HG02943 (cell line): Measurements from ENCODE around the gene AP3S2.
"Not testable (repeated sequence)": the region's sequence is repeated elsewhere in the genome, so short reads cannot be mapped to it uniquely, and the experiment has no call there.

Source experiments
- ATAC-seq: cut with Tn5 transposase; IDR thresholded peaks from one replicate; pipeline ENCODE4 v1.9.1; 2021; ENCODE audit warnings: mild to moderate bottlenecking, low read depth, moderate library complexity; ENCODE audit not compliant: unreplicated experiment

Gene AP3S2

DNA sequence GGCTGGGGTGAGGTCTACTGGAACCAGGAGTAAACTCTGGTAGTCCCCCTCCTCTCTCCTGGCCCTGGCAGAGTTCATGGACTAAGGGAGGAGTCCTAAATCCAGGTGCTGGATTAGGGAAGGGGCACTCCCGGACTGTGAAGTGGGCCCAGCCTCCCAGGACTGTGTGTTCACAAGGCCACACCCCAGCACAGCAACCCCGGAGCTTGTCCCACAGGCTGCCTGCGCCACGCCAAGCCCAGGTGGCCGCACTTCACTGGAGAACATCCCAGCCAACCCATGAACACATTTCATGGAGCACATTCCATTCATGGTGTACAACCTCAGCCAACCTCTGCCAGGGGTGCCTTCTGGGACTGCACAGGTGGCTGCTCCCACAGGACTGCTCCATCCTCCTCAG is 10.7 kb upstream of the AP3S2 start:
- ATAC-seq: no peak

GRCh38 chr15:89903858-89904130 is 10.0 kb upstream of the AP3S2 start:
- ATAC-seq: no peak

DNA sequence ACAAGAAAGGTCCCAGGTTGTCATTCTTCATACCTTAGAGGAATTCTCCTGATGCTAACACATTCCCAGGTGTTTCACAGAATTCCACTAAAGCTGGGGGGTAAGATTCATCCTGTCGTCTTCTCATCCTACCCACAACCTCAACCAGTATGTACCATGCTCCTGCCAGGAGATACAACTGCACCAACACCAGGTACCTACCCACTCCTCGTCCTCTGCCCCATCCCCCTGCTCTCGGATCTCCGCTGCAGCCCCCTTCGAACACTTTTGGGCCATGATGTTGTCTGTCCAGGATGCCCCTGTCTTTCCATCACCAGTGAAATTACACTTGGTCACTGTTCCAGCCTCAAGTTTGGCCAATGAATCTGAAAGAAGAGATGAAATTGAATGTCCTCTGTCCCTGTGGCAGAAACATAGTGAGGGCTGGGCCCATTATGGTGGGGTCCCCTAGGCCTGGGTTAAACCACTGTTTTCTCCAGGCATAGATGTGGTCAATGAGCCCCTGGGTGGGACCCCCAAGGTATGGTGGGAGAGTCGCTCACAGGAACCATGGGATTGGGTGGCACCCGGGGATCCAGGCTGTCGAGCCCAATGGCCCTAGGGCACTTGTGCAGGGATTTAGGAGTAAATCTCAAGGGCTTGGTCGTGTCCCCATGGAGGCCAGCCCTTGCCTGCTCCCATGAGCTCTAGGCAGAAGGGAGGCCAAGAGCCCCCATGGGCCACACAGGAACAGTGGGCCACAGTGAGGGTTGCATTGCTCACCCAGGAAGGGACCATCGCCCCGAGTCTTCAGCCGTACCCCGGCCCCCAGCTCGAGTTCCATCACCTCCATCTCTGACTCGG is 9.4 kb upstream of the AP3S2 start:
- ATAC-seq: no peak

DNA sequence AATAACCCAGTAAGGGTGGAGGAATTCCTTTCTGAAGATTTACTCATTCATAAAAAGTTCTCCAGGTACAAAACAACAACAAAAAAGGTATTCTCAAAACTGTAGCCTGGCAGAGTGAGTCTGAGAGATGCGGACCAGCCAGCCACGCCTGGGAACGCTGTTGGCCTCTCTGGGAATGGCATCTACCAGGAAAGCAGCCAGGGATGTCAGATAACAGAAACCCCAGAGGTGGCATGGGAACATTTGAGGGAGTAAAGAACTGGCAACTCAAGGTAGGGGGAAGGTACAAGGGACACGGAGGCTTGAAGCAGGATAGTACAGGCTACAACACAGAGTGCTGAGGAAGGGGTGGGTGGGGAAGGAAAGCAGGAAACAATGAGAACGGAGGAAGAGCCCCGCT is 7.1 kb upstream of the AP3S2 start:
- ATAC-seq: no peak

DNA sequence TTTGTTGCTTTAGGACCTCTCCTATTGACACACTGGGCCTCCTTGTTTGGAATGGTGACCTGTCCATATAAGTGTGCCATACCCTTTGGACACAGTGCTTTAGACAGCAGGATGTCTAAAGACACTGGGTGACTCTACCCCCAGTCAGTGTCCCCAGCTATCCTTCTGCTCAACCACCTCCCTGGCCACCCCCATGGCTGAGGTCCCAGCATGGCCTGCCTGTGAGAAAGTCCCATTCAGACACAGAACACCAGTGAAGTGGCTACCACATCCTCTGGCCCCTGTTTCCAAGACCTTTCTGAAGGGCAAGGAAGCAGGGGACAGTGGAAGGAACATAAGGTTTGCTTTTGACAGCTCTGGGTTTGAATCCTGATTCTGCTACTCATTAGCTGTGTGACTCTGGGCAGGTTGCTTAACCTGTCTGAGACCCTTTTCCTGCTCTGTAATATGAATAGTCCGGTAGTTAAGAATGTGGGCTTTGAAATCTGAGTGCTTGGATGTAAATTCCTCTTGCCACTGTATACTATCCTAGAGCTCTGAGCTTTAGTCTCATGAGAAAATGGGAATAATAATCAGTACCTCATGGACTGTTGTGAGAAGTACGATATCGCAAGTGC is 6.3 kb upstream of the AP3S2 start:
- no peak for ATAC-seq

- ATAC-seq: no peak
Measured at GRCh38 chr15:89899295-89899945, 5.6 kb upstream of the AP3S2 start.

- ATAC-seq: no peak
Measured at GRCh38 chr15:89898614-89899294, 5.0 kb upstream of the AP3S2 start.

DNA sequence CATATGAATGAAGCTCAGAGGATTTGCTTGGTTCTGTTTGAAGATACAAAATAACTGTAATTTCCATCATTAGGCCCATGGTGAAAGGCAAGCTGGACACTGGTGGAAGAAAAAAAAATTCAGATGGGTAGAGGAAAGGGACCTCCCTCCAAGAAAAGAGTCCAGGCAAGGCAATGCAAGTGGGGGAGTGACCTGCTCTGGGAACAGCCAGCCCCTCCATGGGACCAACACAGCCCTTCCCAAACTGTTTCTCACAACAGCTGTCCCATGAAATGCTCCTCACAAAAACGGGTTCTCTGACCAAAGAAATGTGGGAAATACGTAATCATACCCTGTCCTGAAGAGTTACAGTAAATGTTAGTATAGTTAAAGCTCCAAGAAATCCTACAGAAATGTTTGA is 4.4 kb upstream of the AP3S2 start:
- no peak for ATAC-seq

GRCh38 chr15:89893027-89893426 is 767 bp downstream of the AP3S2 start:
- ATAC-seq: no peak

GRCh38 chr15:89888214-89888804 is 5.5 kb downstream of the AP3S2 start:
- no peak for ATAC-seq

DNA sequence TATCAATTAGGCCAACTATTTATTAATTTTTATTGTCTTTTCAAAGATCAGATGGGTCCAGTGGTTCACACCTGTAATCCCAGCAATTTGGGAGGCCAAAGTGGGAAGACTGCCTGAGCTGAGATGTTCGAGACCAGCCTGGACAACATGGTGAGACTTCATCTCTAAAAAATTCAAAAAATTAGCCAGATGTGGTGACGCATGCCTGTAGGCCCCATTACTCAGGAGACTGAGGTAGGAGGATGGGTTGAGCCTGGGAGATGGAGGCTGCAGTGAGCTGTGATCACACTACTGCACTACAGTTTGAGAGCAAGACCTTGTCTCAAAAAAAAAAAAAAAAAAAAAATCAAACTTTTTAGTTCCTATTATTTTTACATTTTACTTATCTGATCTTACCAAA is 8.2 kb downstream of the AP3S2 start:
- no peak for ATAC-seq

GRCh38 chr15:89885179-89885578 is 8.6 kb downstream of the AP3S2 start:
- ATAC-seq: not testable (repeated sequence)

- ATAC-seq: no peak
Measured at GRCh38 chr15:89883518-89883917, 10.3 kb downstream of the AP3S2 start.

DNA sequence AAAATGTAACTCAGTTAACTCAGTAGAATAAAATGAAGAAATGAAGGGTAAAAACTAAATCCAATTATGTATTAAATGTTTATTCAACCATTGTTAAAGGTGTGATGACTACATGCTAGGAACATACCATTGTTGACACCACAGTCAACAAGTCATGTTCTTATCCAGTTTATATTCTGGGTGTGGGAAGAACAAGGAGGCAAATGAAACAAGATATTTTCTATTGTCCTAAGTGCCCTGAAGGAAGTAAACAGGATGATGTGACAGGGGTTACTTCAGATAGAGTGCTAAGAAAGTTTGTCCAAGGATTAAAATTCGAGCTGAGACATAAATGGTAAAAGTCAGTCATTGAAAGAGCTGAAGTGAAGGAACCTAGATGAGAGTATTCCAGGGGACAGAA is 13.1 kb downstream of the AP3S2 start:
- ATAC-seq: no peak

DNA sequence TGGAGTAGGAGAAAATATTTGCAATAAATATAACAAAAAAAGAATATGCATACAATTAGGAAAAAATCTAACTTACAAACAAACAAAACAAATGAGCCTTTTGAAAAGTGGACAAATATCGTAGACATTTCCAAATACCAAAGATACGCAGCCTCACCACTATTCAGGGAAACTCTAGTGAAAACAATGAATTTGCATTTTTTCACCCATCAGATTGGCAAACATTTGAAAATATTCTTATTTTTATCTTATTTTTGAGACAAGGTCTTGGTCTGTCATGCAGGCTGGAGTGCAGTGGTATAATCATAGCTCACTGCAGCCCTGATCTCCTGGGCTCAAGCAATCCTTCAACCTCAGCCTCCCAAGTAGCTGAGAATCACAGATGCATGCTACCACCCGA is 15.5 kb downstream of the AP3S2 start:
- ATAC-seq: no peak

- no peak for ATAC-seq
Measured at GRCh38 chr15:89877083-89877425, 16.7 kb downstream of the AP3S2 start.

DNA sequence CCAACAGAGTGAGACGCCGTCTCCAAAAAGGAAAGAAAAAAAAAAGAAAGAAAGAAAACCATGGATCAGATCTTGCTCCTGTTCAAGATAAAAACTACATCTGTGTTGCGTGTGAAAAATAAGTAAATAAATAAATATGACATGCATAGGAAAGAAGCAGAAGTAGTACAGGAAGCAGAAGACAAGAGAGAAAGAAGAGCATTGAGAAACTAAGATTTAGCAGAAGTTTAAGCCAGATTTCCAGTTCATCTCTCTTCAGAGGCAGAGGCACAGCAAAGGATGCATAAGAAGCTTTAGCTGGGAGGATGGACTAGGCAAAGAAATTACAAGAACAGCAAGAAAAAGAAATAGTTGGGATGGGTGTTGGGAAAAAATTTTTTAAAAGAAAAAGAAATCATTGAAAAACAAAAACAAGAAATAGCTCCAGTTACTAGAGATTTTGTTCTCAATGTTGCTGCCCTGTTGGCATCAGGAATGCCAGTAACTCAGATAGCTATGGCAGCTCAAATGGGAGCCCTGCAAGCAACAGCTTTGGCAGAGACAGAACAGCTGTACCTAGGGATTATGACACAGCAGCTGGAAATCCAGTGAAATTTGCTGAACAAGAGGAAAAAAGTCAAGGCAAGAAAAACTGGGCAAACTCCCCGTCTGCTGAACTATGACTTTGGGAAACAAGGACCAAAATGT is 17.3 kb downstream of the AP3S2 start:
- ATAC-seq: no peak

GRCh38 chr15:89875741-89876140 is 18.1 kb downstream of the AP3S2 start:
- ATAC-seq: no peak

DNA sequence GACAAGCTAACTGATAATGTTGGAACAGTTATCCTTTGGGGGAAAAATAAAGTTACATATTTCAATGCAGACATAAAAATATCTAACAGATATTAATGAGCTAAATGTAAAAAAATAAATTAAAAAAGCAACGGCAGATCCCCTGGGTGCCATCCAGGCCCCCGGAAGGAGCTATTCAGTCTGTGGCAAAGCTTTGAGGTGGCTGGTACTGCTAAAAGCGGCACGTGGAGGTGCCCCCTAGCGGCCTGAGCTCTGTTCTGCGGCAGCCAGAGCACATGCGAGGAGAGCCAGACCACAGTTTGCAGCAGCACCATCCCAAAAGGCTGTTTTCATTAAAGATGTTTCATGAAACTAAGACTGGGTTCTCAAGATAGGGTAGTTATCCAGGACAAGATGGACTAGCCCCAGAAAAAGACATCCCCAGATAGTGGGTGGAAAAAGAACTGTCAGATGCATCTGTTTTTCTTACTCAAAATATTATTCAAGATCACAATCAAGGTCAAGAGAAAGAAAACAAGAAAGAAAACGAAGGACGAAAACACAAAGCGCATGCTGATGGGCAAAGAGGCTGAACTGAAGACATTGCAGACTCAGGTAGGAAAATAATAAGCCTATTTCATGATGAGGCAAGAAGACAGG is 18.7 kb downstream of the AP3S2 start:
- no peak for ATAC-seq

DNA sequence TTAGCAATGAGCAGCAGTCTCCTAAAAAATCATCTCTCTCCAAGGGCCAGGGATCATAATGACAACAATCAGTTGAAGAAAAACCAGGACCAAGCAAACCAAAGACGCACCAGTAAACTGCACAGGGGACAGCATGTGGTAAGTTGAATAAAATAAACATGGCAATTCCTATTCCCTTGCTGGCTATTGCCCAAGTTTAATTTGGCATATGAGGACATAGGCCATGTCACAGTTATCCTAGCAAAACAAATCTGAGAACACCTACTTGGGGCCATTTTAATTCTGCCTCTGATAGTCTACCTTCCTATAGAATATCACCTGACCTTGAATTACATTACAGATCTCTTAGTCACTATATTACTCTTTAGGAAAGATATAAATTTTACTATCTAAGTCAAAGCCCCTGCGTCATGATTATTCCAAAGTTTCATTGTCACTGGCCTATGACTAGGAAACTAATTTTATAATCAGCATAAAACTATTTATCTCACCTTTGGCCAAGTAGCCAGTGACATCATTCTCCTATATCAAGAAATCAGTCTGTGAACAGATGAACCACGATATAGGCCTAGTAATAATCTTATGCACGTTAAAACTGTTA is 23.0 kb downstream of the AP3S2 start:
- ATAC-seq: no peak
